ENCODE results near the gene CHRNA4. TPM values are rescaled to one million over a fixed set of nuclear protein-coding genes. Genes with fewer than 3 reads are reported as not detected.

The CHRNA4 gene
- total RNA-seq, 1 experiment from 2014 or later = not detected

DNA sequence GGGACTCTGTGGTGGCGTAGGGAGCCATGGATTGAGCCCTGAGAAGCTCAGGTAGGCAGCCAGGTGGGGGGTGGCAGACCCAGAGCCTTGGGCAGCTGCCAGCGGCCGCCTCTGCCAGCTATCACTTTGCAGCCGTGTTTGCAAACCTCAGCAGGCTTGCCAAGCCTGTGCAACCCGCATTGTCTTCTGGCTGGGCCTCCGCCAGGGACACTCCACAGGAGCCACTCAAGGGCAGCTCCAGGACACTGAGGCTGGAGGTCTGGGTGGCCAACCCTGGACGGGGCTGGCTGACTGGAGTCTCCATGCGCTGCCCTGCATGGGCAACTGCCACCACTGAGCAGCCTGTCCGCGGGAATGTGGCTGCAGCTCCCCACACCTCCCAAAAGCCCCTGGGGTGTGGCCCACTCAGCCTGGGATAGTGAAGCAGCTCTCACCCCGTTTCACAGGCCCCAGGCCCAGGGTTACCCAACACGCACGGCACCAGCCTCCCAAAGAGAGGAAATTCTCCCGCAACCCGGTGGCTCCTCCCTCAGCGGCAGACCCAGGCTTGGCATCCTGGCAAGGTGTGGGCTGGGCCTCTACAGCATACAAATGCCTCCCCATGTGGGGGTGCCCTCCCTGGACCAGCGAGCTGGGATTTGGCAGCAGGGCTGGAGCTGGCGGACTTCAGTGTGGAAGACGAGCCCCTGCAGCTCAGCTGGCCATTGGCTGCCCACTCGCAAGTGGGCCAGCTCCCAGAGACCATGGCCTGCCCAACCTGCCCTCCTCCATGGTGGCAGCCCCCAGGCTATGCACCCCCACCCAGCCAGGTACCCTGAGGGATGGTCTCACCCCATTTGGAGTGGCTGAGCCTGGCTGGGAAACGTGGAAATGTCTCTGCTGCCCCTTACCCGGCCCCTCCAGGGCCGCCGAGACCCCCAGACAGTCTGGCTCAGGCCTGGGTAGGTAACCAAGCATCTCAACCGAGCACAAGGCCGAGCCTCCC, 2.9 kb downstream of the CHRNA4 start:
- no peak for DNase-seq (ENCODE audit: low read depth)
- in situ Hi-C loops (cut with HindIII; ENCODE audit: low pct_unique_long_range_greater_than_20kb, low sequenced_read_pairs) = no loop called here

DNA sequence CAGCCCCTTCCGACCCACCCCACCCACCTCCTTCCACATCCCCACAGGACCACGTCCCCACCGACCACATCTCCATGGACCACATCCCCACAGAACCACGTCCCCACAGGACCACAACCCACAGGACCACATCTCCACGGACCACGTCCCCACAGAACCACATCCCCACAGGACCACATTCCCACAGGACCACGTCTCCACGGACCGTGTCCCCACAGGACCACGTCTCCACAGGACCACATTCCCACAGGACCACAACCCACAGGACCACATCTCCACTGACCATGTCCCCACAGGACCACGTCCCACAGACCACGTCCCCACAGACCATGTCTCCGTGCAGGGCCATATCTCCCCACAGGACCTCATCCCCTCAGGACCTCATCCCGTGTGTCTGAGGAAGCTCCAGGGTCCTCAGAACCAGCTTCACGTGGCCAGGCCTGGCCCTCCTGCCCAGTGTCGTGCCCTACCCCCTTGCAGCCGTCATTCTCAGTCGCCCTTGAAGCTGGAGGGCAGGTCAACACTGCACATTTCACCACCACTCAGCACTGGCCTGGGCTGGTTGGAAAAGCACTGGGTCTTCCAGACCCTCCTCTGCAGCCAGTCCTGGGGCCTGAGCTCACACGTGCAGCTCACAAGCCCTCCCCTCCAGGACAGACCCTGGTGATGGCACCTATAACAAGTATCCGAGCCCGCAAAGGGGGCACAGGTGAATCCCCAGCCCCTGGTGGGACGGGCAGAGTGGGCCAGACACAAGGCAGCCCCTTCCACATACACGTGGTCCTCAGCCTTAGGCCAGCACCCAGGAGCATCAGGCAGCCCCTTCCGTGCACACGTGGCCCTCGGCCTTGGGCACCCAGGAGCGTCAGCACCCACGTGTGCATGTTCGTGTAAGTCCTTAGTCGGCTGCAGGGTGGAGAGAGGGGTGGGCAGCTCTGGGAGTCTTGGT, 3.9 kb downstream of the CHRNA4 start:
- in situ Hi-C loops (cut with HindIII; ENCODE audit: low pct_unique_long_range_greater_than_20kb, low sequenced_read_pairs) = no loop called here
- no peak for DNase-seq (ENCODE audit: low read depth)

DNA sequence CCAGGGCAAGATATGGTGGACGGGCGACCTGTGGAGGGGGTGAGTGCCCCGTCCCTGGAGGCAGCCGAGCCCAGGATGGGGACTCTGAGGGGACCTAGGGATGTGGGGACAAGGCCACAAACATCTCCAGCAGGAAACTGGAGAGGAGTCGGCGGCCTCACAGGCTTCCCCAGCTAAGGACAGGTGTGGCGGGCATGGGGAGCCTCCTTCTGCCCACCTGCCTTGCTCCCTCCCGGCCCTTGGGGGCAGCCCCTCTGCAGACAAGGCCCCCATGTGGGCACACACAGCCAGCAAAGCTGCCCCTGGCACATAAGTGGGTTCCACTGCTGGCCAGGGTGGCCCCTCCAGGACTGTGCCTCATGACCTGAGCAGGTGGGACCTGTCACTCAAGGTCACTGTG, 4.6 kb downstream of the CHRNA4 start:
- no peak for DNase-seq (ENCODE audit: low read depth)
- in situ Hi-C loops (cut with HindIII; ENCODE audit: low pct_unique_long_range_greater_than_20kb, low sequenced_read_pairs) = no loop called here

DNA sequence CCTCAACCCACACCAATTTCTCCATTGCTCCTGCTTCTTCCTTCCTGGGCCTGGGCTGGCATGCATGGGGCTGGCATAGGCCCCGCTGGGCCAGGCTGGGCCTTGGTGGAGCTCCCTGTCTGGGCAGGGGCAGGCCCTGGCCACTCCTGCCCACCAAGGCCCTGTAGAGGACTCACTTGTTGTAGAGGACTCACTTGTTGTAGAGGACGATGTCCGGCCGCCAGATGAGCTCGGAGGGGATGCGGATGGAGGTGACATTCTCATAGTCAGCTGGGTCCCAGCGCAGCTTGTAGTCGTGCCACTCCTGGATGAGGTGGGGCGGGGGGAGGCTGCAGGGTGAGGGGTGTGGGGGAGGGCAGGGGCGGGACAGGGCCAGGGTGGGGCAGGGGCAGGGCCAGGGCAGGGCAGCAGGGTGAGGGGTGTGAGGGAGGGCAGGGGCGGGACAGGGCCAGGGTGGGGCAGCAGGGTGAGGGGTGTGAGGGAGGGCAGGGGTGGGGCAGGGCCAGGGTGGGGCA, 5.3 kb downstream of the CHRNA4 start:
- in situ Hi-C loops (cut with HindIII; ENCODE audit: low pct_unique_long_range_greater_than_20kb, low sequenced_read_pairs) = no loop called here
- no peak for DNase-seq (ENCODE audit: low read depth)

DNA sequence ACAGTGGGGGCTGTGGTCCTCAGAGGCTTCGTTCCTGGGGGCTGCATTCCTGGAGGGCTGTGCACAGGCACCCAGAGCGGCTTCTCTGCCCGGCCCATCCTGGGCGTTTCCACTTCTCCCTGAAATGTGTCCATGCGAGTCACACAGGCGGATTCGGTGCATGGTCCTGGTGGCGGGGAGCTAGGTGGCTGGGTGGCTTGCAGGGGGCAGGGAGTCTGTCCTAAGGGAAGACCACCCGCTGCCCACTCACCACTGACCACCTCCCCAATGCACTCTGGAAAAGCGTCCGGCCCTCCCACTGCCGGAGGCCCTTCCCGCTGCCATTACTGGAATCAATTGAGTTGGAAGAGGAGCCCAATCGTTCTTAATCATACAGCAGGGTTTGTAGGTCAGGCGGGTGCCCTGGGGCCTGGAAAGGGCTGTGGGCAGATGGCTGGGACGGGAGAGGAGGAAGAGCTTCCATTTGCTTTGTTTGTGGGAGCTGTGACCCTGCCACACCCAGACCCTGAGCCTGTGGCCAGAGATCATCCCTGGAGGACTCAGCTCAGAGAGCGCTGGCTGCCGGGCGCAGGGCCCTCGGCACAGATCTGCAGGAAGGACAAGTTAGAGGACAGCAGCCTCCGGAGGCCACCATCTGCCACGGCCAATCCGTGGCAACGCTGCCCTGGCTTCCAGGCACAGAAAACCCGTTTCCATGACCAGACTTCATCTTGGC, 6.4 kb downstream of the CHRNA4 start:
- DNase-seq (ENCODE audit: low read depth) = no peak
- in situ Hi-C loops (cut with HindIII; ENCODE audit: low pct_unique_long_range_greater_than_20kb, low sequenced_read_pairs) = no loop called here

DNA sequence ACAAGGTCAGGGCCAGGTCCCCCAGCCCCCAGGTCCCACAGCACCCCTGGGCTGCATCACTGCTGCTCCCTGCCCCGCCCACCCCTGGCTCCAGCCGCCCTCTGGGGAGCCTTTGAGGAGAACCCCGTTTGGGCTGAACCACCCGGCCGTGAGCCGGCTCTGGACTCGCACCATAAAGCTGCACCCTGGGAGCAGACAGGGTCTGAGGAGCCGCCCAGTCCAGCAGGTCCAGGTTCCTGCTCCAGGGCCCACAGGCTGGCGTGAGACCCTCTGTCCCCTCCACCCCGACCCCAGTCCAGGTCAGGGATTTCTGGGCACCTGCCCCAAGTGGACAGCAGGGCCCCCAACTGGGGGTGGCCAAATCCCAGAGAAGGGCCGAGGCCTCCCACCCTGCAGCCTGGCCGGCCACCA, 8.3 kb downstream of the CHRNA4 start:
- no peak for DNase-seq (ENCODE audit: low read depth)
- in situ Hi-C loops (cut with HindIII; ENCODE audit: low pct_unique_long_range_greater_than_20kb, low sequenced_read_pairs) = no loop called here

DNA sequence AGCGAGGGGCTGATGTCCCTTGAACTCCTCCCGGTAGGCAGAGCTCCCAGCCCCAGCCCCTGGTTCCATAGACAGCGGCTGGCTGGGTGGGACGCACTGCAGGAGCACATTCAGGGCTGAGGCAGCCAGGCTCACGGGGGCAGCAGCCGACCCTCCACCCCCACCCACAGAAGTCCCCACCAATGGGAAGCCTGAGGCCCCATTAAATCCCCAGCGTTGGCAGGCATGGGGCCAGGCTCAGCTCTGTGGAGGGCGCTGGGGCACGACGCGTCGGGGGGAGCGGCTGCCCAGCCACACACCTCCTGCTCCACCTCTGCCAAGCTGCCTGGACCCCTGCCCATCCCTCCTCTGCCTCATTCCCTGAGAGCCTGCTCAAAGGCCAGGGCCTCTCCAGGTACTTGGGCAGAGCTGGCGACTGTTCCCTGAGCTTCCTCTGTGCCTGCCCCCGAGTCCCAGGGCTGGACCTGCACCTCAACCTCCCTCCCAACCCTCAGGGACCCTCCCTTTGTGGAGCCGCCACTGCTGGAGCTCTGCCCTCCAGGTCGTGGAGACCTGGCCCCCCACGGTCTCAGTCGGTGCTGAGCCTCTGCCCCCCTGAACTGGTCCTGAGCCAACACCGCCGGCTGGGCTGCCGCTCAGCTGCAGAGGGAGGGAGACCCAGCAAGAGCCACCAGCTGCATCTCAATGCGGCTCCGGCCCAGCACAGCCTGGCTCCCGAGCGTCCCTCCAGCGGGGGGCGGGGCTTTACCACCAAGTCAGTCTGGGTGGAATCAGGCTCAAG, 9.1 kb downstream of the CHRNA4 start:
- no peak for DNase-seq (ENCODE audit: low read depth)
- in situ Hi-C loops (cut with HindIII; ENCODE audit: low pct_unique_long_range_greater_than_20kb, low sequenced_read_pairs) = no loop called here

DNA sequence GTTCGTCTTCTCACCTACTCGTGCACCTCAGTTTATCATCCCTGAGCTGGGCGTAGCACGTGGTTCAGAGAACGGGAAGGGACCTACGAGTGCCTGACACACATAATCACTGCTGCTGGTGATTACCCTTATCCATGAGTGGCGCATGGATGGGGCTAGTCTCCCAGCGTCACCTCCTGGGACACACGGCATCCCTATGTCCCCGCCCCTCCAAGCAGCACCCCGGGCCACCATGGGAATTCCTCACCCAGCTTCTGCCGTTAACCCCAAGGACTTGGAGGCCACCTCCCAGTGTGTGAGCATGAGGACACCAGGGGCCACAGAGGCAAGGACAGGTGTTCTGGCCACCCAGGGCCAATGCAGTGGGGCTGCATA, 9.8 kb downstream of the CHRNA4 start:
- in situ Hi-C loops (cut with HindIII; ENCODE audit: low pct_unique_long_range_greater_than_20kb, low sequenced_read_pairs) = no loop called here

DNA sequence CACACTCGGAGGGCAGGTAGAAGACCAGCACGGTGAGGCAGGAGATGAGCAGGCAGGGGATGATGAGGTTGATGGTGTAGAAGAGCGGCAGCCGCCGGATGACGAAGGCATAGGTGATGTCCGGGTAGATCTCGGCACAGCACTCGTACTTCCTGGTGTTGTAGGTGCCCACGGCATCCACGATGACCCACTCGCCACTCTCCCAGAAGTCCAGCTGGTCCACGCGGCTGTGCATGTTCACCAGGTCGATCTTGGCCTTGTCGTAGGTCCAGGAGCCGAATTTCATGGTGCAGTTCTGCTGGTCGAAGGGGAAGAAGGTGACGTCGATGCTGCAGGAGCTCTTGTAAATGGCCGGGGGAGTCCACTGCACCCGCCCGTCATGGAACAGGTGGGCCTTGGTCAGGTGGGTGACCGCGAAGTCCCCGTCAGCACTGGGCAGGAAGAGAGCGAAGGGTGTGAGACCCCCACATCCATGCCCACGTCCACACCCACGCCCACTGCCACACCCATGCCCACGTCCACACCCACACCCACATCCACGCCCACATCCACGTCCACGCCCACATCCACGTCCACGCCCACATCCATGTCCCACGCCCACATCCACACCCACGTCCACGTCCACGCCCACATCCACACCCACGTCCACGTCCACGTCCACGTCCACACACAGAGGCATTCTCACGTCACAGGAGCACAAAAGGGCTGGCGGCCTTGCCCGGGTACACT, 10.4 kb downstream of the CHRNA4 start:
- DNase-seq (ENCODE audit: low read depth) = no peak
- in situ Hi-C loops (cut with HindIII; ENCODE audit: low pct_unique_long_range_greater_than_20kb, low sequenced_read_pairs) = no loop called here

More for the DNA sequence above, 9.8 kb downstream of the CHRNA4 start:
- no peak for DNase-seq (ENCODE audit: low read depth)

DNA sequence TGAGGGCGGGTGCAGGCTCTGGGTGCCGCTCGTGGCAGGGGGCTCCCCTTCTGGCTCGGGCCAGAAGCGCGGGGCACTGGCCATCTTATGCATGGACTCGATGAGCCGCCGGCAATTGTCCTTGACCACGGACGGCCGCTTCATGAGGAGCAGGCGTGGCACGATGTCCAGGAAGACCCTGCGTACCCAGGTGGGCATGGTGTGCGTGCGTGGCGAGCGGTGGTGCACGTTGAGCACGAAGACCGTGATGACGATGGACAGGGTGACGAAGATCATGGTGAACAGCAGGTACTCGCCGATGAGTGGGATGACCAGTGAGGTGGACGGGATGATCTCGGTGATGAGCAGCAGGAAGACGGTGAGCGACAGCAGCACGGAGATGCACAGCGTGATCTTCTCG, 11.0 kb downstream of the CHRNA4 start:
- in situ Hi-C loops (cut with HindIII; ENCODE audit: low pct_unique_long_range_greater_than_20kb, low sequenced_read_pairs) = no loop called here
- no peak for DNase-seq (ENCODE audit: low read depth)

DNA sequence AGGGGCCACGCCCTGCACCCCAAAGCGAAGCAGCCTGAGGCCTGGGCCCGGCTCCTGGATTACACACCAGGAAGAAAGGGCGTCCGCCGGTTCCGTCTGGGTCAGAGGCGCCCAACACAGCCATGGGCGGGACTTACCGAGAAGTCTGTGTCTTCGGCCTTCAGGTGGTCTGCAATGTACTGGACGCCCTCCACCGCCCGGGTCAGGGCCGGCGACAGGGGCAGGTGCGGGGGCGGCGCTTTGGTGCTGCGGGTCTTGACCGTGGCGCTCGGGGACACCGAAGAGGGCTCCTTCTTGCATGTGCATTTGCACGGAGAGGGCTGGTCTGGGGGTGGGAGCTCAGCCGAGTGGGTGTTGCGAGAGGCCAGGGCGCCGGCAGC, 11.6 kb downstream of the CHRNA4 start:
- DNase-seq (ENCODE audit: low read depth) = no peak
- in situ Hi-C loops (cut with HindIII; ENCODE audit: low pct_unique_long_range_greater_than_20kb, low sequenced_read_pairs) = no loop called here

DNA sequence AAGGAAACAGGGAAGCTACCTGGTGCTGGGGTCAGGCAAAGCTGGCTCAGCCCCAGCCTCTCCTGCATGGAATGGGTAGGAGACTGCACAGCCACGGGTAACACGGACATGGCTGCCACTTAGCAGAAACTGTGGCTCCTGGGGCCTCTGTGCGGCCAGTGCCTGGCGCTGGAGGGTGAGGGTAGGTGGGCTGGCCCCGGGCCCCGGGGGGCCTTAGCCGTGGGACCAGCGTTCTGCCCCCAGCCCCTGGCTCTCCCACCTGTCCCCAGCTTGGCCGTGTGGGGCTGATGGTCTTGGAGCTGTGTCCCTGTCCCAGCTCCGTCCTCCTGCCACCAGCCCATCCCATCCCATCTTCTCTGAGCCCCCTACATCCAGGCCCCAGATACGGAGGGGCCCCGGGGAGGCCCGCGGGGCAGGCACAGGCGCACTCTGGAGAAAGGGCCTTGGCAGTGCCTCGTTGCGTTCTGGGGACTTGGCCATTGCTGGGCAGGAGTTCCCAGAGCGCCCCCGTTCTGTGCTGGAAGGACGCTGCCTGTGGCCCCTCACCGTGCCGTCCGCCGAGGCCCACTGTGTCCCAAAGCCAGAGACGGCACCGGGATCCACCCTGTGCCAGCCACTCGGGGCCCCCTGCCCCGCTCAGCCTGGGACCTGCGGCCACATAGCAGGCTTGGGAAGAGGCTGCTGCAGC, 12.2 kb downstream of the CHRNA4 start:
- in situ Hi-C loops (cut with HindIII; ENCODE audit: low pct_unique_long_range_greater_than_20kb, low sequenced_read_pairs) = no loop called here
- no peak for DNase-seq (ENCODE audit: low read depth)

DNA sequence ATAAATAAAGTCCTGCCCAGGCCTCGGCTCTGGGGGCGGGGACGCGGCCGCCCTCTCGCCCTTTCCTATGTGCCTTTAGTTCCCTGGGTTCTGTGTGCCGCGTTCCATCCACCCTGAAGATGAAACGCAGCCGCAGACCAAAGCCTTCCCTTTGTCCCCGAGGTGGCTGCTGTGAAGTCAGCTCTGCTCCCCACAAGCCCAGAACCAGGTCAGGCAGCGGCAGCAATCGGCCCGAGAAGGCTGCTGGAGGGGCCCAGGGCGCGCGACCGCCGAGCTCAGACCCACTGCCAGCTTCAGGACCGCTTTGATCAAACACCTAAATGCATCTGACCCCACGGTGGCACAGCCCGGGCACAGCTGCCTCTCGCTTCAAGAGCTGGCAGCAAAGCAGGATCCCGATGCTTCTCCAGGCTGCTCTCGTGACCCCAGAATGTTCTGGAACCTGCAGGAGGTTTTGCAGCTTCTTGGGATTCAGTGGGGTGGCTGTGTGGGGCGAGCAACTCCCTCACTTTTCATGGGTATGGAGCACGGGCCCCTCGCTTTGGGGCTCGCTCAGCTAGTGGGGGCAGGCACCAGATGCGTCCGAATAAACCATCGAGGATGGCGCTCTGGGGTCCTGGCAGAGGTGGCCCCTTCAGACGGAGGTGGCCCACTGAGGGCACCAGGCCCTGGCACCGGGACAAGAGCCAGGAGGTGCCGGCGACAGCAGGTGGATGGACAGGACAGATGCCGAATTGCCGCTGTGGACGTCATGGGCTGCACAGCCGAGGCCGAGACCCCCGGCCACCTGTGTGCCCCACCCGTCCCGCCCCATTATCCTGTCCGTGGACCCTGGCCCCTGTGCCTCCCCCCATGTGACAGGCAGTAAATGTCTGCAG, 13.0 kb downstream of the CHRNA4 start:
- in situ Hi-C loops (cut with HindIII; ENCODE audit: low pct_unique_long_range_greater_than_20kb, low sequenced_read_pairs) = no loop called here

DNA sequence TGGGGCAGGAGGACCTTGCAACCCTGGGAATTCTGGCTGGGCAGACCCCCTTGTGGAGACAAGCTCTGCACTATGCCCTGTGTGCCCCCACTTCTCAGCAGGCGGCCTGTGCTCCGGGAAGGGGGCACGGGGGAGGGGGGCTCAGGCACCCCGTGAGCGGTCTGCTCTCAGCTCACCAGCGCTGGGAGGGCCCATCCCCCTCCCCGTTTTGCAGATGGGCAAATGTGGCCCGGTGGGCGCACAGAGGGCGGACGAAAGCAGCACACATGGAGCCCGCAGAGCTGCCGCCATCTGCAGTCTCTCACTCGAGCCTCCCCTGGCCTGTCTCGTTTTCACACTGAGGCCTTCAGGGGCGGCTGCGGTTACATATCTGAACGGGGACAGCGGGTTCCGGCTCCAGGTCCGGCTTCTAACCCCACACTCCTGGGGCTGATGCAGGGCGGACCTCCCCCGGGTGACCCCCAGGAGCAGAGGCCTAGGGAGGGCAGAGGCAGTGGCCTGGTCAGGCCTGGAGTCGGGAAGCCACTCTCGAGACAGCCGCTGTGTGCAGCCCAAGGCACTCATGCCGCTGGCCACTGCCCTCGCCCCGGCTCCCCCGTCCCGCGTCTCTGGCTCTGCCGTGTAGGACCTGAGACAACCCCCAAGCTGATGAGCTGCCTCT, 13.9 kb downstream of the CHRNA4 start:
- no peak for DNase-seq (ENCODE audit: low read depth)
- in situ Hi-C loops (cut with HindIII; ENCODE audit: low pct_unique_long_range_greater_than_20kb, low sequenced_read_pairs) = no loop called here

More for the DNA sequence above, 13.0 kb downstream of the CHRNA4 start:
- DNase-seq (ENCODE audit: low read depth) = no peak
